HFFc6 (cell line): Measurements from ENCODE around the gene FBXL17. TPM values are rescaled to one million over a fixed set of nuclear protein-coding genes. Genes with fewer than 3 reads are reported as not detected.
A peak's percentile ranks its signal among the peaks of the same experiment; 100 is the strongest.

Source experiments
- DNase-seq: peaks from one replicate; pipeline ENCODE4 v3.0.0-alpha.2; 2018
- H3K27ac Mint-ChIP-seq: 2 replicates; pipeline ENCODE4 v1.8.0; 2020; ENCODE audit warnings: mild to moderate bottlenecking, mixed read lengths
- H3K27me3 Mint-ChIP-seq: 2 replicates; pipeline ENCODE4 v1.8.0; 2021; ENCODE audit warnings: mild to moderate bottlenecking, moderate library complexity, mixed read lengths; ENCODE audit not compliant: insufficient read depth
- H3K36me3 Mint-ChIP-seq: 2 replicates; pipeline ENCODE4 v1.8.0; 2021; ENCODE audit warnings: low read depth, mixed read lengths
- H3K4me1 Mint-ChIP-seq: 2 replicates; pipeline ENCODE4 v1.8.0; 2020; ENCODE audit warnings: low read depth, mixed read lengths
- H3K4me3 Mint-ChIP-seq: 2 replicates; pipeline ENCODE4 v1.8.0; 2020; ENCODE audit warnings: mild to moderate bottlenecking, moderate library complexity, mixed read lengths
- H3K9me3 Mint-ChIP-seq: 2 replicates; pipeline ENCODE4 v1.8.0; 2020; ENCODE audit warnings: mild to moderate bottlenecking, mixed read lengths
- CTCF ChIP-seq: fragments of 200-600 bp; sonication (generic); IDR thresholded peaks from 2 replicates; pipeline ENCODE4 v1.5.0; 2021; ENCODE audit warnings: antibody characterized with exemption, mild to moderate bottlenecking
- total RNA-seq, 6 experiments: library from RNA; stranded (reverse); fragmentation: NEBNext Ultra II Directional; extraction: Animal tissue kit (Norgen Biotek cat#: 25700); gene quantifications; 2 replicates in 1 of 6; 3 replicates in 5 of 6; pipeline ENCODE4 v1.2.3, GENCODE V29; 2021

FBXL17 gene
- total RNA-seq, 6 experiments from 2014 or later, result 8.2 to 13.1 (median 10.8) TPM

- H3K4me1 Mint-ChIP-seq, result 0 out of 2 replicates have a peak, but pooled peaks cover 5% of the 10 kb centered on the region
- no peak for DNase-seq
- no peaks in the 10 kb centered on the region for H3K9me3 Mint-ChIP-seq
- H3K4me3 Mint-ChIP-seq, result no peak overlapping the region
- no peak overlapping the region for H3K27ac Mint-ChIP-seq
- TF ChIP-seq CTCF, result no peak
- no peaks in the 10 kb centered on the region for H3K36me3 Mint-ChIP-seq
- H3K27me3 Mint-ChIP-seq, result no peaks in the 10 kb centered on the region; the same call in 1 of the 2 replicates
Measured at GRCh38 chr5:108271127-108271526, 110.8 kb downstream of the FBXL17 start.

- DNase-seq, result no peak
- H3K27ac Mint-ChIP-seq, result no peak overlapping the region
- no peak for TF ChIP-seq CTCF
- no peaks in the 10 kb centered on the region for H3K9me3 Mint-ChIP-seq
- 0 out of 2 replicates have a peak, but pooled peaks cover 6% of the 10 kb centered on the region for H3K4me1 Mint-ChIP-seq
- no peaks in the 10 kb centered on the region; the same call in 1 of the 2 replicates for H3K27me3 Mint-ChIP-seq
- no peaks in the 10 kb centered on the region for H3K36me3 Mint-ChIP-seq
- no peak overlapping the region for H3K4me3 Mint-ChIP-seq
Measured at GRCh38 chr5:108266242-108266641, 115.7 kb downstream of the FBXL17 start.

- Mint-ChIP-seq H3K4me3 (no peak overlapping the region), H3K27ac (no peak overlapping the region), H3K4me1 (peaks cover 20% of the 10 kb centered on the region), H3K9me3 (no peaks in the 10 kb centered on the region), H3K36me3 (no peaks in the 10 kb centered on the region), H3K27me3 (no peaks in the 10 kb centered on the region; the same call in 1 of the 2 replicates)
- DNase-seq, result no peak
- TF ChIP-seq CTCF, result no peak
Measured at GRCh38 chr5:108264533-108264932, 117.4 kb downstream of the FBXL17 start.

- peaks cover 29% of the 10 kb centered on the region for H3K4me1 Mint-ChIP-seq
- no peaks in the 10 kb centered on the region; the same call in 1 of the 2 replicates for H3K27me3 Mint-ChIP-seq
- H3K36me3 Mint-ChIP-seq, result no peaks in the 10 kb centered on the region
- no peak overlapping the region for H3K4me3 Mint-ChIP-seq
- no peak for TF ChIP-seq CTCF
- H3K9me3 Mint-ChIP-seq, result no peaks in the 10 kb centered on the region
- H3K27ac Mint-ChIP-seq, result no peak overlapping the region
- no peak for DNase-seq
Measured at GRCh38 chr5:108263338-108263737, 118.6 kb downstream of the FBXL17 start.

GRCh38 chr5:108260858-108261170, 121.1 kb downstream of the FBXL17 start:
- H3K9me3 Mint-ChIP-seq, result no peaks in the 10 kb centered on the region
- no peak for DNase-seq
- H3K4me3 Mint-ChIP-seq, result peak overlapping the region; percentile 62; the same call in 1 of the 2 replicates
- no peak overlapping the region for H3K27ac Mint-ChIP-seq
- no peaks in the 10 kb centered on the region for H3K27me3 Mint-ChIP-seq
- peaks cover 30% of the 10 kb centered on the region for H3K4me1 Mint-ChIP-seq
- H3K36me3 Mint-ChIP-seq, result no peaks in the 10 kb centered on the region
- peak; percentile 40 for TF ChIP-seq CTCF
